Measurements from ENCODE around the gene ZNF2. TPM values are rescaled to one million over a fixed set of nuclear protein-coding genes. Genes with fewer than 3 reads are reported as not detected.
A peak's percentile ranks its signal among the peaks of the same experiment; 100 is the strongest.

The ZNF2 gene
- total and polyA plus RNA-seq, 2 of the 13 experiments (the other 11 are each of a cell fraction or from before 2014, with no cell fraction given): 4.3 to 6.1 TPM

DNA sequence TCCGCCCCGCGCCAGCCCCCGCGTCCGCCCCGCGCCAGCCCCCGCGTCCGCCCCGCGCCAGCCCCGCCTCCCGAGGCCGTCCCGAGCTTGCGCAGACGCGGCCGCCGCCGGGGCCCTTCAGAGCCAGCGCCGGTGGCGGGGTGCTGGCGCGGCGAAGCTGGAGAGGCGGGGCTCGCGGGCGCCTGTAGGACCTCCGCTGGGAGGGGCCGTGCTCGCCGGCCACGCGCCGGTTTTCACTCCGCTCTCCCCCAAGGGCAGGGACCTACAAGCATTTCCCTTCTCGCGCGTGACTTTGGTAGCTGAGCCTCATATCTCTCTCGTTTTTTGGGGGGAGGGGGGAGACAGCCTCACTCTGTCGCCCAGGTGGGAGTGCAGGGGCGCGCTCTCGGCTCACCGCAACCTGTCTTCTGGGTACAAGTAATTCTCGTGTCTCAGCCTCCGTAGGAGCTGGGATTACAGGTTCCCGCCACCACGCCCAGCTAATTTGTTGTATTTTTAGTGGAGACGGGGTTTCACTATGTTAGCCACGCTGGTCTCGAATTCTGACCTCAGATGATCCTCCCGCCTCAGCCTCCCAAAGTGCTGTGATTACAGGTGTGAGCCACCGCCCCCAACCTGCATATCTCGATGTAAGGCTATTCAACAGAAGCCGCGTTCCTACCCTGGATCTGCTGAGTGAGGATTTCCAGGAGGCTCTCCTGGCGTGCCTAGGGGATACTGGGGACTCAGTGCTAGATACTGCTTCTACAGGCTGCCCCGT, 5.7 kb upstream of the ZNF2 start, which contains the start of gene ZNF514 (continued):
- TF ChIP-seq, protein P1, sequence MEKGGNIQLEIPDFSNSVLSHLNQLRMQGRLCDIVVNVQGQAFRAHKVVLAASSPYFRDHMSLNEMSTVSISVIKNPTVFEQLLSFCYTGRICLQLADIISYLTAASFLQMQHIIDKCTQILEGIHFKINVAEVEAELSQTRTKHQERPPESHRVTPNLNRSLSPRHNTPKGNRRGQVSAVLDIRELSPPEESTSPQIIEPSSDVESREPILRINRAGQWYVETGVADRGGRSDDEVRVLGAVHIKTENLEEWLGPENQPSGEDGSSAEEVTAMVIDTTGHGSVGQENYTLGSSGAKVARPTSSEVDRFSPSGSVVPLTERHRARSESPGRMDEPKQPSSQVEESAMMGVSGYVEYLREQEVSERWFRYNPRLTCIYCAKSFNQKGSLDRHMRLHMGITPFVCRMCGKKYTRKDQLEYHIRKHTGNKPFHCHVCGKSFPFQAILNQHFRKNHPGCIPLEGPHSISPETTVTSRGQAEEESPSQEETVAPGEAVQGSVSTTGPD (CRISPR knock-in tag; IDR thresholded peaks at IDR 0.05): no peak
- TF ChIP-seq, protein P2, sequence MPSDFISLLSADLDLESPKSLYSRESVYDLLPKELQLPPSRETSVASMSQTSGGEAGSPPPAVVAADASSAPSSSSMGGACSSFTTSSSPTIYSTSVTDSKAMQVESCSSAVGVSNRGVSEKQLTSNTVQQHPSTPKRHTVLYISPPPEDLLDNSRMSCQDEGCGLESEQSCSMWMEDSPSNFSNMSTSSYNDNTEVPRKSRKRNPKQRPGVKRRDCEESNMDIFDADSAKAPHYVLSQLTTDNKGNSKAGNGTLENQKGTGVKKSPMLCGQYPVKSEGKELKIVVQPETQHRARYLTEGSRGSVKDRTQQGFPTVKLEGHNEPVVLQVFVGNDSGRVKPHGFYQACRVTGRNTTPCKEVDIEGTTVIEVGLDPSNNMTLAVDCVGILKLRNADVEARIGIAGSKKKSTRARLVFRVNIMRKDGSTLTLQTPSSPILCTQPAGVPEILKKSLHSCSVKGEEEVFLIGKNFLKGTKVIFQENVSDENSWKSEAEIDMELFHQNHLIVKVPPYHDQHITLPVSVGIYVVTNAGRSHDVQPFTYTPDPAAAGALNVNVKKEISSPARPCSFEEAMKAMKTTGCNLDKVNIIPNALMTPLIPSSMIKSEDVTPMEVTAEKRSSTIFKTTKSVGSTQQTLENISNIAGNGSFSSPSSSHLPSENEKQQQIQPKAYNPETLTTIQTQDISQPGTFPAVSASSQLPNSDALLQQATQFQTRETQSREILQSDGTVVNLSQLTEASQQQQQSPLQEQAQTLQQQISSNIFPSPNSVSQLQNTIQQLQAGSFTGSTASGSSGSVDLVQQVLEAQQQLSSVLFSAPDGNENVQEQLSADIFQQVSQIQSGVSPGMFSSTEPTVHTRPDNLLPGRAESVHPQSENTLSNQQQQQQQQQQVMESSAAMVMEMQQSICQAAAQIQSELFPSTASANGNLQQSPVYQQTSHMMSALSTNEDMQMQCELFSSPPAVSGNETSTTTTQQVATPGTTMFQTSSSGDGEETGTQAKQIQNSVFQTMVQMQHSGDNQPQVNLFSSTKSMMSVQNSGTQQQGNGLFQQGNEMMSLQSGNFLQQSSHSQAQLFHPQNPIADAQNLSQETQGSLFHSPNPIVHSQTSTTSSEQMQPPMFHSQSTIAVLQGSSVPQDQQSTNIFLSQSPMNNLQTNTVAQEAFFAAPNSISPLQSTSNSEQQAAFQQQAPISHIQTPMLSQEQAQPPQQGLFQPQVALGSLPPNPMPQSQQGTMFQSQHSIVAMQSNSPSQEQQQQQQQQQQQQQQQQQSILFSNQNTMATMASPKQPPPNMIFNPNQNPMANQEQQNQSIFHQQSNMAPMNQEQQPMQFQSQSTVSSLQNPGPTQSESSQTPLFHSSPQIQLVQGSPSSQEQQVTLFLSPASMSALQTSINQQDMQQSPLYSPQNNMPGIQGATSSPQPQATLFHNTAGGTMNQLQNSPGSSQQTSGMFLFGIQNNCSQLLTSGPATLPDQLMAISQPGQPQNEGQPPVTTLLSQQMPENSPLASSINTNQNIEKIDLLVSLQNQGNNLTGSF (CRISPR knock-in tag; IDR thresholded peaks at IDR 0.05): no peak
- TF ChIP-seq FOSL1 (CRISPR knock-in tag; IDR thresholded peaks at IDR 0.05; ENCODE audit: borderline replicate concordance) (no peak), SRF (IDR thresholded peaks at IDR 0.05; ENCODE audit: low read depth, low read length) (no peak), RELA (CRISPR knock-in tag; IDR thresholded peaks at IDR 0.05) (no peak), PRMT3 (CRISPR knock-in tag; IDR thresholded peaks at IDR 0.05; ENCODE audit: borderline replicate concordance, low read depth) (no peak), EHMT2 (IDR thresholded peaks at IDR 0.05; ENCODE audit: borderline replicate concordance, low read depth, low read length) (no peak), DR1 (CRISPR knock-in tag; IDR thresholded peaks at IDR 0.05) (no peak), ZNF350 (CRISPR knock-in tag; IDR thresholded peaks at IDR 0.05; ENCODE audit: borderline replicate concordance, low read depth) (peak; percentile 54; the same call in 1 of the 2 replicates), ZNF891 (CRISPR knock-in tag; IDR thresholded peaks at IDR 0.05) (peak; percentile 63), ZNF24 (IDR thresholded peaks at IDR 0.05) (no peak), ZNF652 (CRISPR knock-in tag; IDR thresholded peaks at IDR 0.05; ENCODE audit: borderline replicate concordance, low read depth) (no peak), SMYD3 (CRISPR knock-in tag; IDR thresholded peaks at IDR 0.05) (no peak), NFKBIZ (CRISPR knock-in tag; IDR thresholded peaks at IDR 0.05) (no peak), MATR3 (CRISPR knock-in tag; IDR thresholded peaks at IDR 0.05) (no peak), RFX5 (IDR thresholded peaks at IDR 0.05; ENCODE audit: low read depth, low read length) (no peak), STAG1 (CRISPR knock-in tag; IDR thresholded peaks at IDR 0.05) (no peak), ZNF33A (CRISPR knock-in tag; IDR thresholded peaks at IDR 0.05; ENCODE audit: borderline replicate concordance) (no peak), PRPF4 (IDR thresholded peaks at IDR 0.05; ENCODE audit: low read depth, low read length, poor library complexity, severe bottlenecking) (peak; percentile 62), ZNF121 (CRISPR knock-in tag; IDR thresholded peaks at IDR 0.05) (no peak)
- TF ChIP-seq, protein P3, sequence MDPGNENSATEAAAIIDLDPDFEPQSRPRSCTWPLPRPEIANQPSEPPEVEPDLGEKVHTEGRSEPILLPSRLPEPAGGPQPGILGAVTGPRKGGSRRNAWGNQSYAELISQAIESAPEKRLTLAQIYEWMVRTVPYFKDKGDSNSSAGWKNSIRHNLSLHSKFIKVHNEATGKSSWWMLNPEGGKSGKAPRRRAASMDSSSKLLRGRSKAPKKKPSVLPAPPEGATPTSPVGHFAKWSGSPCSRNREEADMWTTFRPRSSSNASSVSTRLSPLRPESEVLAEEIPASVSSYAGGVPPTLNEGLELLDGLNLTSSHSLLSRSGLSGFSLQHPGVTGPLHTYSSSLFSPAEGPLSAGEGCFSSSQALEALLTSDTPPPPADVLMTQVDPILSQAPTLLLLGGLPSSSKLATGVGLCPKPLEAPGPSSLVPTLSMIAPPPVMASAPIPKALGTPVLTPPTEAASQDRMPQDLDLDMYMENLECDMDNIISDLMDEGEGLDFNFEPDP (CRISPR knock-in tag; conservative IDR thresholded peaks at IDR 0.05): no peak
- TF ChIP-seq, protein P4, sequence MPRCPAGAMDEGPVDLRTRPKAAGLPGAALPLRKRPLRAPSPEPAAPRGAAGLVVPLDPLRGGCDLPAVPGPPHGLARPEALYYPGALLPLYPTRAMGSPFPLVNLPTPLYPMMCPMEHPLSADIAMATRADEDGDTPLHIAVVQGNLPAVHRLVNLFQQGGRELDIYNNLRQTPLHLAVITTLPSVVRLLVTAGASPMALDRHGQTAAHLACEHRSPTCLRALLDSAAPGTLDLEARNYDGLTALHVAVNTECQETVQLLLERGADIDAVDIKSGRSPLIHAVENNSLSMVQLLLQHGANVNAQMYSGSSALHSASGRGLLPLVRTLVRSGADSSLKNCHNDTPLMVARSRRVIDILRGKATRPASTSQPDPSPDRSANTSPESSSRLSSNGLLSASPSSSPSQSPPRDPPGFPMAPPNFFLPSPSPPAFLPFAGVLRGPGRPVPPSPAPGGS (CRISPR knock-in tag; IDR thresholded peaks at IDR 0.05): no peak

Measured in HepG2 (cell line).